Caco-2 (cell line): ENCODE results near the gene CDH9. TPM values are rescaled to one million over a fixed set of nuclear protein-coding genes. Genes with fewer than 3 reads are reported as not detected.

Experiments
- BruUV-seq: library from RNA; stranded (reverse); fragments of 400-500 nt; replicated peaks from 2 replicates; lab custom pipeline; 2021; lab: Mats Ljungman, UMichigan
- CTCF ChIA-PET: fragments of 300-600 bp; sonication (Branson Sonifier 250); formaldehyde crosslinking; loops from one replicate; lab custom pipeline; 2022; ENCODE audit warnings: antibody characterized with exemption; lab: Charles Lee
- POLR2A ChIA-PET: fragments of 300-600 bp; sonication (Branson Sonifier 250); formaldehyde crosslinking; loops from one replicate; lab custom pipeline; 2022; ENCODE audit warnings: antibody characterized with exemption; lab: Charles Lee
- DNase-seq, 2 experiments: peaks; one replicate each; pipeline versions ENCODE4 v3.0.0 to v3.0.0-alpha.2; 2020 to 2022
- H3K27me3 ChIP-seq: replicated peaks from 2 replicates; pipeline ENCODE4 v1.6.0; 2011; ENCODE audit warnings: low read length; ENCODE audit not compliant: control insufficient read depth, insufficient read depth
- H3K36me3 ChIP-seq: 2 replicates; pipeline ENCODE4 v1.5.1; 2011; ENCODE audit warnings: low read length; ENCODE audit not compliant: control insufficient read depth, insufficient read depth
- H3K4me1 ChIP-seq: fragments of 250-450 bp; sonication (Bioruptor Pico); 2 replicates; pipeline ENCODE4 v1.5.1; 2020; ENCODE audit warnings: mild to moderate bottlenecking
- H3K4me3 ChIP-seq: 2 replicates; pipeline ENCODE4 v1.5.1; 2011; ENCODE audit warnings: low read depth, mild to moderate bottlenecking, control low read depth, low read length
- H3K9me3 ChIP-seq: fragments of 250-450 bp; sonication (Bioruptor Pico); 2 replicates; pipeline ENCODE4 v1.5.1; 2020; ENCODE audit warnings: mild to moderate bottlenecking, moderate library complexity
- H3K27ac Mint-ChIP-seq: one replicate; pipeline ENCODE4 v1.8.0; 2022; ENCODE audit warnings: mixed read lengths; ENCODE audit not compliant: unreplicated experiment
- H3K27me3 Mint-ChIP-seq: one replicate; pipeline ENCODE4 v1.8.0; 2022; ENCODE audit warnings: mixed read lengths; ENCODE audit not compliant: insufficient read depth, unreplicated experiment
- H3K36me3 Mint-ChIP-seq: one replicate; pipeline ENCODE4 v1.8.0; 2022; ENCODE audit warnings: mild to moderate bottlenecking, mixed read lengths; ENCODE audit not compliant: insufficient read depth, unreplicated experiment
- H3K4me1 Mint-ChIP-seq: one replicate; pipeline ENCODE4 v1.8.0; 2022; ENCODE audit warnings: low read depth, mixed read lengths; ENCODE audit not compliant: unreplicated experiment
- H3K4me3 Mint-ChIP-seq: one replicate; pipeline ENCODE4 v1.8.0; 2022; ENCODE audit warnings: mild to moderate bottlenecking, moderate library complexity, mixed read lengths; ENCODE audit not compliant: unreplicated experiment
- H3K9me3 Mint-ChIP-seq: one replicate; pipeline ENCODE4 v1.8.0; 2022; ENCODE audit warnings: mixed read lengths; ENCODE audit not compliant: unreplicated experiment
- intact Hi-C: fragments of 100-400 bp; cut with micrococcal nuclease; formaldehyde crosslinking; loops from one replicate; pipeline ENCODE4 v1.10.0; 2022; ENCODE audit not compliant: unreplicated experiment
- total RNA-seq: library from RNA; stranded (reverse); gene quantifications from 2 replicates; pipeline ENCODE4 v1.2.3, GENCODE V29; 2022
- TF ChIP-seq, protein P1 (sequence below), 2 experiments: fragments of 200-600 bp in 1 of 2; IDR thresholded peaks; 1 replicate in 1 of 2; 2 replicates in 1 of 2; pipeline versions ENCODE4 v1.5.1 to v1.8.0; 2011 to 2022; ENCODE audit warnings: antibody characterized with exemption in 1 of 2, control low read depth in 1 of 2, inconsistent platforms in 1 of 2, low read depth in 1 of 2, low read length in 1 of 2, mild to moderate bottlenecking in 1 of 2, moderate library complexity in 1 of 2; ENCODE audit not compliant: insufficient read depth in 1 of 2, severe bottlenecking in 1 of 2, unreplicated experiment in 1 of 2

CDH9 gene
- total RNA-seq, 1 experiment from 2014 or later = not detected

DNA sequence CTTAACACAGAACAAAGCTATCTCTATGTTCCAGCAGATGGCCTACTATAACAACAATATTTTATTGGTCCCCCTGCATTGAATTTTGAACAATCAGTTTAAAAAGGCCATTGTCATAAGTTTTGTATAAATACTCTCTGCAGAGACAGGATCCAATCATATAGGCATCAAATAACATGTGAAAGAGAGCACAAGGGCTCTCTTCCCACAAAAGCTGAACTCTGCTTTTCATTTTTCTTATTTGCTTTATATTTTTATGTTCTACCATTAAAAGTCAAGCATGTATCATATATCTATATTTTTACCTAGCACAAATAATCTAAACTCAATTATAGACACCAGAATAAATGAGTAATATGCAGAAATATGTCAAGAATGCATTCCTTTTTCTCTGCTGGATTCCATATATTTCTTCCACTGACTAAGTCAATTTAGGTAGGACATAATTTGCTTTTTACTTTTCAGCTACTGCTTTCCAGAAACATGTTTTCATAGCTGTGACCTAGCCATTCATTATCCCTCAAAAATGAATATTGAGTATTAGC, 143.6 kb downstream of the CDH9 start:
- no peak overlapping the region for H3K4me3 Mint-ChIP-seq
- intact Hi-C loops = no loop called here
- H3K9me3 Mint-ChIP-seq = no peaks in the 10 kb centered on the region
- Histone ChIP-seq H3K4me3 (no peak overlapping the region), H3K36me3 (no peaks in the 10 kb centered on the region), H3K9me3 (0 out of 2 replicates have a peak, but pooled peaks cover 3% of the 10 kb centered on the region), H3K4me1 (no peaks in the 10 kb centered on the region), H3K27me3 (no peaks in the 10 kb centered on the region)
- POLR2A ChIA-PET = no interaction called here
- H3K27me3 Mint-ChIP-seq = no peaks in the 10 kb centered on the region
- no peaks in the 10 kb centered on the region for H3K36me3 Mint-ChIP-seq
- no peak for DNase-seq
- CTCF ChIA-PET = no interaction called here
- H3K4me1 Mint-ChIP-seq = no peaks in the 10 kb centered on the region
- H3K27ac Mint-ChIP-seq = no peak overlapping the region
- TF ChIP-seq, protein P1, sequence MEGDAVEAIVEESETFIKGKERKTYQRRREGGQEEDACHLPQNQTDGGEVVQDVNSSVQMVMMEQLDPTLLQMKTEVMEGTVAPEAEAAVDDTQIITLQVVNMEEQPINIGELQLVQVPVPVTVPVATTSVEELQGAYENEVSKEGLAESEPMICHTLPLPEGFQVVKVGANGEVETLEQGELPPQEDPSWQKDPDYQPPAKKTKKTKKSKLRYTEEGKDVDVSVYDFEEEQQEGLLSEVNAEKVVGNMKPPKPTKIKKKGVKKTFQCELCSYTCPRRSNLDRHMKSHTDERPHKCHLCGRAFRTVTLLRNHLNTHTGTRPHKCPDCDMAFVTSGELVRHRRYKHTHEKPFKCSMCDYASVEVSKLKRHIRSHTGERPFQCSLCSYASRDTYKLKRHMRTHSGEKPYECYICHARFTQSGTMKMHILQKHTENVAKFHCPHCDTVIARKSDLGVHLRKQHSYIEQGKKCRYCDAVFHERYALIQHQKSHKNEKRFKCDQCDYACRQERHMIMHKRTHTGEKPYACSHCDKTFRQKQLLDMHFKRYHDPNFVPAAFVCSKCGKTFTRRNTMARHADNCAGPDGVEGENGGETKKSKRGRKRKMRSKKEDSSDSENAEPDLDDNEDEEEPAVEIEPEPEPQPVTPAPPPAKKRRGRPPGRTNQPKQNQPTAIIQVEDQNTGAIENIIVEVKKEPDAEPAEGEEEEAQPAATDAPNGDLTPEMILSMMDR (IDR thresholded peaks at IDR 0.05; ENCODE audit: insufficient read depth in 1 of 2, low read depth in 1 of 2, low read length in 1 of 2, severe bottlenecking in 1 of 2, unreplicated experiment in 1 of 2) = no peak
- no TSS peak for BruUV-seq

DNA sequence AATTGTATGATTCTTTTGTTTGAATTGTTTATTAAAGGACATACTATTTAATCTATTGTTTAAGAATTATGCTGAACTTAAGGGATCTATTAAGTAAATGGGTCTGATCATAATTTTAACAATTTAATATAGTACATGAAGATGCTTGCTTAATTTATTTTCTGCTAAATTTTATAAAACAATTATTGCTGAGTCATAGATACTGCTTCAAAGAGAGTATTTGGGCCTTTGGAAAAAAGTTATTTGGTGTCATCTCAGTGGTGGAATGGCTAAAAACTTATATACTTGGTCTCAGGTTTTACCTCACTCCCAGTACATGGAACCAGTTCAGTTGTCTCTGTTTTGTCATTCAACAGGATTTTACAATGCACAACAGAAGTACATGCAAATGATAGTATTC, 145.3 kb downstream of the CDH9 start:
- no peaks in the 10 kb centered on the region for H3K36me3 Mint-ChIP-seq
- no peaks in the 10 kb centered on the region for H3K4me1 Mint-ChIP-seq
- CTCF ChIA-PET = no interaction called here

DNA sequence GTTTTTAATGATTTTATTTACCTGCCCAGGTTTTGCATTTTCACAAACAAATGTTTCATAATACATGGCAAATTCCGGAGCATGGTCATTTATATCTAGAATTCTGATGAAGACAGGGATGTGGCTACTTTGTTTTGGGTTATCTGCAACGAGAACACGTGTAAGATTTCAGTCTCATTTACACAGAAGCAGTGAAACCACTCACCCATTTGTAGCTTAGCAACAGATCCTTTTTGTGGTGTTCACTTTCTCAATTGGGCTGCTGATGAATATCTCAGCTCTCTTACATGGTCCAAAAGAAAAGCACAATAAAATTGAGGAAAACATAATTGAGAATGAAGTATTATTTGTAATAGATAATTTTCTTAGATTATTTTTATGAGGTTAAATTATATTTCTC, 148.6 kb downstream of the CDH9 start:
- POLR2A ChIA-PET = no interaction called here
- H3K4me3 ChIP-seq = no peak overlapping the region
- Mint-ChIP-seq H3K36me3 (no peaks in the 10 kb centered on the region), H3K27ac (no peak overlapping the region), H3K4me3 (no peak overlapping the region), H3K27me3 (no peaks in the 10 kb centered on the region), H3K9me3 (no peaks in the 10 kb centered on the region), H3K4me1 (no peaks in the 10 kb centered on the region)
- DNase-seq = no peak
- CTCF ChIA-PET = no interaction called here
- TF ChIP-seq, protein P1 (IDR thresholded peaks at IDR 0.05; ENCODE audit: insufficient read depth in 1 of 2, low read depth in 1 of 2, low read length in 1 of 2, severe bottlenecking in 1 of 2, unreplicated experiment in 1 of 2) = no peak
- no TSS peak for BruUV-seq
- H3K4me1 ChIP-seq = no peaks in the 10 kb centered on the region
- intact Hi-C loops = no loop called here
- H3K27me3 ChIP-seq = no peaks in the 10 kb centered on the region
- H3K36me3 ChIP-seq = no peaks in the 10 kb centered on the region
- 0 out of 2 replicates have a peak, but pooled peaks cover 3% of the 10 kb centered on the region for H3K9me3 ChIP-seq

More for the DNA sequence above, 145.3 kb downstream of the CDH9 start:
- no peak for DNase-seq
- no peaks in the 10 kb centered on the region for H3K36me3 ChIP-seq
- no peaks in the 10 kb centered on the region for H3K27me3 ChIP-seq
- no peaks in the 10 kb centered on the region for H3K27me3 Mint-ChIP-seq
- POLR2A ChIA-PET = no interaction called here
- no peaks in the 10 kb centered on the region for H3K4me1 ChIP-seq
- TF ChIP-seq, protein P1 (IDR thresholded peaks at IDR 0.05; ENCODE audit: insufficient read depth in 1 of 2, low read depth in 1 of 2, low read length in 1 of 2, severe bottlenecking in 1 of 2, unreplicated experiment in 1 of 2) = no peak
- H3K4me3 ChIP-seq = no peak overlapping the region
- no peak overlapping the region for H3K27ac Mint-ChIP-seq
- BruUV-seq = no TSS peak
- no peak overlapping the region for H3K4me3 Mint-ChIP-seq
- intact Hi-C loops = no loop called here
- no peaks in the 10 kb centered on the region for H3K9me3 Mint-ChIP-seq
- H3K9me3 ChIP-seq = 0 out of 2 replicates have a peak, but pooled peaks cover 3% of the 10 kb centered on the region
